Measurements from ENCODE around the gene DNMT1. TPM values are rescaled to one million over a fixed set of nuclear protein-coding genes. Genes with fewer than 3 reads are reported as not detected.

DNMT1 gene
- total RNA-seq, 1 donor: 53.0 TPM

DNA sequence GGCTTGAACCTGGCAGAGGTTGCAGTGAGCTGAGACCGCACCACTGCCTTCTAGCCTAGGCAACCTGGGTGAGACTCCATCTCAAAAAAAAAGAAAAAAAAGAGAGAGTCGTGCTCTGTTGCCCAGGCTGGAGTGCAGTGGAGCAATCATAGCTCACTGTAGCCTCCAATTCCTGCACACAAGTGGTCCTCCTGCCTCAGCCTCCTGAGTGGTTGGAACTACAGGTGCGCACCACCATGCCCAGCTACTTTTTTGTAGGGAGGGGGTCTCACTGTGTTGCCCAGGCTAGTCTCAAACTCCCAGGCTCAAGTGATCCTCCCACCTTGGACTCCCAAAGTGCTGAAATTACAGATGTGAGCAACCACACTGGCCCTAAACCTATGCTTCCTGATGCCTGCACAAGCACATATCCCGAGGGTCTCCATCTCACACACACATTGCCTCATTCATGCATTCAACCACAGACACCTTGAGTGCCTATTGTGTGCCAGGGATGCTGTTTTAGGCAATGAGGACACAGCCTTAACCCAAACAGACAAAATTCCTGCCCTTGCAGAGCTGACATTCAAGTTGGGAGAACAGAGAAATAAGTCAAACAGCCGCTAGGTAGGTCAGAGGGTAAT, 94.5 kb downstream of the DNMT1 start:
- Histone ChIP-seq H3K4me3 (ENCODE audit: low read length) (no peak overlapping the region), H3K27me3 (ENCODE audit: insufficient read depth, low read length) (no peaks in the 10 kb centered on the region), H3K4me1 (ENCODE audit: insufficient read depth, low read length) (peaks cover 77% of the 10 kb centered on the region), H3K9me3 (ENCODE audit: low read depth, low read length) (no peaks in the 10 kb centered on the region)

DNA sequence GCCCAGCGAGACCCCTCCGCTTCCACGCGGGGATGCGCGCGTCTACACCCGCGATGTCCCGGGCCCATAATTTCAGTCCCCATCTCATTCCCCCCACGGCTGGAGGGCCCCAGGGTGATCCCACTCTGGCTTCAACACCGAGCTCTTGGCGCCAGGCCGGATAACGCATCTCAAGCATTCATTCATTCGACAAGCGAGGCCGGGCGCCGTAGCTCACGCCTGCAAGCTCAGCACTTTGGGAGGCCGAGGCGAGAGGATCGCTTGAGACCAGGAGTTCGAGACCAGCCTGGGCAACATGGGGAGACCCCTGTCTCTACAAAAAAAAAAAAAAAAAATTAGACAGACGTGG, 98.2 kb downstream of the DNMT1 start:
- Histone ChIP-seq H3K4me1 (ENCODE audit: insufficient read depth, low read length) (peaks cover 44% of the 10 kb centered on the region), H3K9me3 (ENCODE audit: low read depth, low read length) (no peaks in the 10 kb centered on the region), H3K4me3 (ENCODE audit: low read length) (peak overlapping the region; percentile 33), H3K27me3 (ENCODE audit: insufficient read depth, low read length) (no peaks in the 10 kb centered on the region)

DNA sequence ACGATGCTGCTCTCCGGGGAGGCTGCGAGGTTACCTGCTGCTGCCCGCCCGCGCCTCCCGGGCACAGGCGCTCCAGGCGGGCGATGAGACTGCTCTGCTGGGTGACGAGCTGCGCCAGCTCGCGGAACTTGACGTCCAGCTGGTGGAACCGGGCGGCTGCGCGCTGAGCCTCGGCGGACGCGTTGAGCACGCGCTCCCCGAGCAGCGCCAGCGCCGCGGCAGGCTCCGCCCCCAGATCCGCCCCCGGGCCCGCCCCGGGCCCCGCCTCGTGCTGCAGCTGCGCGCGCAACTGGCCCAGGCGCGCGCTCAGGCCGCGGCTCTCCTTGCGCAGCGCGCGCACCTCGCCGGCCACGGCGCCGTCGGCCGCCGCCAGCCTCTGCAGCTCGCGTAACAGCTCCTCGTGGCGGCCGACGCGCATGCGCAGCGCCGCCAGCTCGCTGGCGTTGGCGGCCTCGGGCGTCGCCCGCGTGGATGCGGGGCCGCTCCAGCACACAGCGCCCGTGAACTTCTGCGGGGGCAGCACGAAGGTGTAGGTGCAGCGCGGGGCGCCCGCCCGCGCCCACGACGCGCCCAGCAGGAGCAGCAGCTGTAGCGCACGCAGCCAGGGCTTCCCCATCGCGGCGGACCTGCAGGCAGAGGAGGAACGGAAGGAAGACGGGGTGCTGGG, 98.7 kb downstream of the DNMT1 start:
- Histone ChIP-seq H3K4me1 (ENCODE audit: insufficient read depth, low read length) (peaks cover 38% of the 10 kb centered on the region), H3K4me3 (ENCODE audit: low read length) (peak overlapping the region; percentile 33), H3K27me3 (ENCODE audit: insufficient read depth, low read length) (no peaks in the 10 kb centered on the region), H3K9me3 (ENCODE audit: low read depth, low read length) (no peaks in the 10 kb centered on the region)

DNA sequence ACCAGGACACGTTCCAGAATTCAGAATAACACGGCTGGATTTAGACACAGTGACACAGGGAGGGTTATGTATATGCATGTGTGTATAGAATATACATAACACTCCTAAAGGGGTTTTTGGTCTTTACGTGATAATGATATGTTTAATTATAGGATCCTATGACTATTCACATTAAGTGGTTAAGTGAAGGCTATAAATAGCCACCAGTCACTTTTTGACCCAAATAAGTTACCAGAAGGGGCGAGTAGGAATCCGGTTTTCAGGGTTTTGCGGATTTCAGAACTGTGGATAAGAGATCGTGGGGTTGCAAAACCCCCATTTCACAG, 99.2 kb downstream of the DNMT1 start:
- H3K4me1 ChIP-seq (ENCODE audit: insufficient read depth, low read length): peaks cover 33% of the 10 kb centered on the region
- H3K4me3 ChIP-seq (ENCODE audit: low read length): no peak overlapping the region
- no peaks in the 10 kb centered on the region for H3K9me3 ChIP-seq (ENCODE audit: low read depth, low read length)
- no peaks in the 10 kb centered on the region for H3K27me3 ChIP-seq (ENCODE audit: insufficient read depth, low read length)

DNA sequence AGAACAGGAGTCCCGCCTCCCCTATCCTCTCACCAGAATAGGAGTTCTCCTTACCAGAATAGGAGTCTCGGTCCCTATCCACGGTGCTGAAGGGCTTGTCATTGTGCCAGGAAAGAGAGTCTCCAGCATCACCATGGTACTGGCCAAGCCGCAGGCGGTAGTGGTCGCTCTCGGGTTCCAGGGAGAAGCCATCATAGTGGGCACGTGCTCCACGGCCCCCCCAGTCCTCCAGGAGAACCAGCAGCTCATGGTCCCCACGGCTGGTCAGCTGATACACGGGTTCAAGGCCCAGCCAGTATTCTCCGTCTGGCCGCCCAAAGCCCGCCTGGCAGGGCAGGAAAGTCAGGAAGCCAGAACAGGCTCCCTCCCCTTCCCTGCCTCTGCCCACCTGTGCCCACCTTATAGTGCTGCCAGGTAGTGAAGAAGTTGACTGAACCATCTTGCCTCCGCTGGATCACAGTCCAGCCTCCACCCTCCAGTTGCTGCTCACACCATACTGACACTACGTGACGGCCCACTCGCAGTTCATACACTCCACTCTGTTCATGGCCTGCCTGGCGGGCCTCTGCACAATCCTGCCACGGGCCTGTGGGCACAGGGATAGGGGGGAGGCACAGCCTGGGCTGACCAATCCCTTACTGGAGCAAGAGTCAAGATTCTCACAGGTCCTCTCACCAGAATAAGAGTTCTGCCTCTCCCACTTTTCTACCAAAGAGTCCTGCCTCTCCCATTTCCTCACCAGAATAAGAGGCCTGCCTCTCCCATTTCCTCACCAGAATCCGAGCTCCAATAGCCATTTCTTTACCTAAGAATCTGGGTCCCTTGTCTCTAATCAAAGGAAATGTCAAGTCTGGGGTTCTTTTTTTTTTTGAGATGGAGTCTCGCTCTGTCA, 101.2 kb downstream of the DNMT1 start:
- Histone ChIP-seq H3K4me3 (ENCODE audit: low read length) (no peak overlapping the region), H3K4me1 (ENCODE audit: insufficient read depth, low read length) (peaks cover 14% of the 10 kb centered on the region), H3K9me3 (ENCODE audit: low read depth, low read length) (no peaks in the 10 kb centered on the region), H3K27me3 (ENCODE audit: insufficient read depth, low read length) (no peaks in the 10 kb centered on the region)

DNA sequence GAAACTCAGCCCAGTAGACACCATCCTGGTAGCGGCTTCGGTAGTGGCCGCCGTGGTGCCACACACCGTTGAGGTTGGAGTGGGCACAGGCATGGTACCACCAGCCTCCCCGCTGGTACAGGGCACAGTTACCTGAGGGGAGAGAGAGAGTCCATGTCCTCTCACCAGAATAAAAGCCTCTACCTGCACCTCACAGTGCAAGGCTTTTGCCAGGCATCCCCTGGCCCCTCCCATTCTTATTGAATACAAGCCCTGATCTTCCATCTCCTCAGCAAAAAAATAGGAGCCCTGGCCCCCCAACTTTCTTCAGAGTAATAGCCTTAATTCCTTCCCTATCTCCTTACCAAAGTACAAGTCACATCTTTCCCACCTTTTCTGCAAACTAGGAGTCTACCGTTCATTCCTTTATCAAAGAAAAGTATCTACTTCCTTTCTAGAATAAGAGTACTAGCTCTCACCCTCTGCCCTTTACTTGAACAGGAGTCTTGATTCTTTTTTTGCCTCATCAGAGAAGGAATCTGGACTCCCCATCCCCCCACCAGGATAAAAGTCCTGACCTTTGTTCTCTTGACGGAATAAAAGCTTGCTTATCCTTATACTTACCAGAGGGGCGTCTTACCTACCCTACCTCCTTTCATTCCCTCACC, 102.0 kb downstream of the DNMT1 start:
- Histone ChIP-seq H3K4me1 (ENCODE audit: insufficient read depth, low read length) (peaks cover 14% of the 10 kb centered on the region), H3K27me3 (ENCODE audit: insufficient read depth, low read length) (no peaks in the 10 kb centered on the region), H3K9me3 (ENCODE audit: low read depth, low read length) (no peaks in the 10 kb centered on the region), H3K4me3 (ENCODE audit: low read length) (no peak overlapping the region)

DNA sequence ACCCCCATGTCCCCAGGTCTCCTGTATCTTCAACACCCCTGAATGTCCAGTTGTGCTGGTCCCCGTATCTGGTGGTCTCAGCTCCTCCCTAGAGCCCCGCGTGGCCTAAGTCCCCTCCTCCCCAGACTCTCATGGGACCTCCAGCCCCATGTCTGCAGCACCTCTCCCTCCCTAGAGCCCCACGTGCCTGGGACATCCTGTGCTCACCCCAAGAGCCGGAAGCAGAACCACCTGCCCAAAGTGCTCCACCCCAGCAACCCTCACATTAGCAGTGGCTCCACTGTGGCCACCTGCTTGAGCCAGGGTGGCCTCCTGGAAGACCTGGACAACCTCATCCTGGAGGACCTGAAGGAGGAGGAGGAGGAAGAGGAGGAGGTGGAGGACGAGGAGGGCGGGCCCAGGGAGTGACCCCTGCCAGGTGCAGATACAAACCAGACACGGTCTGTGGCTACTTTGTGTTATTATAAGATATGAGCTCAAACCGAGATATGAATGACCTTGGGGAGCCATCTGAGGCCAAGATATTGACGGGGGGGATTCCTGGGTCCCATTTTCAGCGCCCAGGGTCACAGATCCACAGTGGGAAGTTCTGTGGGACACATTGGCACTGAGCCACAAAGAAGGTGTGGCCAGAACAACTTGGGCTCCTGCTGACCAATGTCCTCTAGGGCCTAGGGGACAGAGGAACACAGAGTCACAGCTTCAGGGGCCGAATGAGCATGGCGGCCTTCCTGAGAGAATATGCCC, 102.7 kb downstream of the DNMT1 start:
- Histone ChIP-seq H3K4me3 (ENCODE audit: low read length) (no peak overlapping the region), H3K9me3 (ENCODE audit: low read depth, low read length) (no peaks in the 10 kb centered on the region), H3K27me3 (ENCODE audit: insufficient read depth, low read length) (no peaks in the 10 kb centered on the region), H3K4me1 (ENCODE audit: insufficient read depth, low read length) (peaks cover 16% of the 10 kb centered on the region)

DNA sequence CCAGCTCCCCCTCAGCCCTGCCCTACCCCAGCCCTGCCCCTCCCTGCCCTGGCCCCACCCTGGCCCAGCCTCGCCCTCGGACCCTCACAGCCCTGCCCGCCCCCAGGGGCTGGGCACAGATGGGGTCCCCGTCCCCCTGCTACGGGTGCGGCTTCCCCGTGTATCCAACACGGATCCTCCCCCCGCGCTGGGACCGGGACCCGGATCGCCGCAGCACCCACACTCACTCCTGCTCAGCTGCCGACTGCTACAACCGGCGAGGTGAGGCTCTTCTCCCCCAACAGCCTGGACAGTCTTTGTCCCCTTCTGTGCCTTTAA, 103.4 kb downstream of the DNMT1 start:
- no peaks in the 10 kb centered on the region for H3K27me3 ChIP-seq (ENCODE audit: insufficient read depth, low read length)
- H3K9me3 ChIP-seq (ENCODE audit: low read depth, low read length): no peaks in the 10 kb centered on the region

DNA sequence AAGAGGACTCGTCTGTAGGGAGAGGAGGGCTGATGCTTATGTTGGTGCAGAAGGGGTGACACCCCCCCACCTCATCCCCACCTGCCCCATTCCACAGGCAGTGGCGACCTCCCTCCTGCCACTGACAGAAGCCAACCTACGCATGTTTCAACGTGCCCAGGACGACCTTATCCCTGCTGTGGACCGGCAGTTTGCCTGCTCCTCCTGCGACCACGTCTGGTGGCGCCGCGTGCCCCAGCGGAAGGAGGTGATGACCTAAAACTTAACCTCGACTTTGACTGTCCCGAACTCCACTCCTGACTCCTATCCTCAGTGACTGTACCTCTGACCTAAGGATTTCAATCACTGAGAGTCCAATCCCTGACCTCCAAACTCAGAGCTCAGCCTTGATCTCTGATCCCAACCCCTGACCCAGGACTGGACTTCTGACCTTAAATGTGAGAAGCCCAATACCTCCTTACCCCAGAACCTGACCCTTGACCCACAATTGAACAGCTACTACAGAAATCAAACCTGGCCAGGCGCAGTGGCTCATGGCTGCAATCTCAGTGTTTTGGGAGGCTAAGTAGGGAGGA, 104.9 kb downstream of the DNMT1 start:
- peaks cover 13% of the 10 kb centered on the region for H3K4me1 ChIP-seq (ENCODE audit: insufficient read depth, low read length)
- no peaks in the 10 kb centered on the region for H3K9me3 ChIP-seq (ENCODE audit: low read depth, low read length)
- H3K4me3 ChIP-seq (ENCODE audit: low read length): no peak overlapping the region
- no peaks in the 10 kb centered on the region for H3K27me3 ChIP-seq (ENCODE audit: insufficient read depth, low read length)

More for the DNA sequence above, 103.4 kb downstream of the DNMT1 start:
- H3K4me3 ChIP-seq (ENCODE audit: low read length): no peak overlapping the region
- peaks cover 14% of the 10 kb centered on the region for H3K4me1 ChIP-seq (ENCODE audit: insufficient read depth, low read length)

DNA sequence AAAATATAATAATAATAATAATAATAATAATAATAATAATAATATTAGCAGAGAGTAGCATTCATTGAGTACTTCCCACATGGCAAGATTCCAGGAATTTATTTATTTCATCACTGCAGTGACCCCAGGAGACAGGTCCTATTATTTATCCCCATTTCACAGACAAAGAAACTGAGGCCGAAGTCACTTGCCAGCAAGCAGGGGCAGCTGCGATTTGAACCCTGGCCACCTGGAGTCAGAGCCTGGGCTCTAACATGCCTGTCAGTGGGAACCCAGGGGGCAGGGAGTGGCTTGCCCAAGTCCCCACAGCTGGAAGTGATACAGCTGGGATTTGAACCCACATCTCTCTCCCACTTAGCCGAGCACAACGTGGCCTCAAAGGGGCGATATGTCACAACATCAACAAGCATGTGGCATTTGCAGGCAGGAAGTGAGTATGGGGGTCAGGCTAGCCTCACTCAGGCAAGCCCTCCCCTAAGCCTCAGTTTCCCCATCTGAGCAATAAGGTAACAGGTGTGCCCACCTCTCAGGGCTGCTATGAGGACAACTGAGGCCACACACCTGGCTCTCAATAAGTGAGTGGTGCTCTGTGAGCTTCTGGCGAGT, 105.7 kb downstream of the DNMT1 start:
- Histone ChIP-seq H3K9me3 (ENCODE audit: low read depth, low read length) (no peaks in the 10 kb centered on the region), H3K4me1 (ENCODE audit: insufficient read depth, low read length) (peaks cover 13% of the 10 kb centered on the region), H3K27me3 (ENCODE audit: insufficient read depth, low read length) (no peaks in the 10 kb centered on the region), H3K4me3 (ENCODE audit: low read length) (no peak overlapping the region)

DNA sequence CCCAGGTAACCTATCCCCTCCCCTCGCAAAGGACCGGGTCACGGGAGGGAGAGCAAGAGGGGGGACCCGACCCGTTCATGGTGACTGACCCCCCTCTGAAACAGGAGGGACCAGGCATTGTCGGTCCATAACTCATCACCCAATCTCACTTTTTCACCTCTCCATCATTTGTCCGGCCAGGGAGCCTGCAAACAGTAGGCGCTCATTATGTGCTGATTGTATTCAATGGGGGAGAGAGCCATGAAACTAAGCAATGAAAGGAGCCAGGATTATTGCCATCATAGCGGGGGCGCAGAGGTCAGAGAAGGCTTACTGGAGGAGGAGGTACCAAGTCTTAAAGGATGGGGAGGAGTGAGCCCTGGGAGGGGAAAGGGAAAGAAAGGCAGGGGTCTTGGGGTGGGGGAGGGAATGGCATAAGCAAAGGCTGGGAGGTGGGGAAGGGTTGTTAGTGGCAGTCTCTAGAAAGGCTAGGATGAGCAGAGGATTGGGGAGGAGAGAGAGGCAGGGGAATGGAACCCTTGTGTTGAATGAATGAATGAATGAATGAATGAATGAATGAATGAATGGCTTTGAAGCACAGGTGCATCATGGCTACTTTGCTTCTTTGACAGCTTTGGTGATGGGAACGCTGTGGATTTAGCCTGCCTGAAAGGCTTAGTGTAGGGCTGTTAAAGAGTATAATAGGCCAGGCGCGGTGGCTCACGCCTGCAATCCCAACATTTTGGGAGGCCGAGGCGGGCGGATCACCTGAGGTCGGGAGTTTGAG, 107.3 kb downstream of the DNMT1 start:
- Histone ChIP-seq H3K4me3 (ENCODE audit: low read length) (peak overlapping the region; percentile 95), H3K9me3 (ENCODE audit: low read depth, low read length) (no peaks in the 10 kb centered on the region), H3K4me1 (ENCODE audit: insufficient read depth, low read length) (peaks cover 13% of the 10 kb centered on the region), H3K27me3 (ENCODE audit: insufficient read depth, low read length) (no peaks in the 10 kb centered on the region)

DNA sequence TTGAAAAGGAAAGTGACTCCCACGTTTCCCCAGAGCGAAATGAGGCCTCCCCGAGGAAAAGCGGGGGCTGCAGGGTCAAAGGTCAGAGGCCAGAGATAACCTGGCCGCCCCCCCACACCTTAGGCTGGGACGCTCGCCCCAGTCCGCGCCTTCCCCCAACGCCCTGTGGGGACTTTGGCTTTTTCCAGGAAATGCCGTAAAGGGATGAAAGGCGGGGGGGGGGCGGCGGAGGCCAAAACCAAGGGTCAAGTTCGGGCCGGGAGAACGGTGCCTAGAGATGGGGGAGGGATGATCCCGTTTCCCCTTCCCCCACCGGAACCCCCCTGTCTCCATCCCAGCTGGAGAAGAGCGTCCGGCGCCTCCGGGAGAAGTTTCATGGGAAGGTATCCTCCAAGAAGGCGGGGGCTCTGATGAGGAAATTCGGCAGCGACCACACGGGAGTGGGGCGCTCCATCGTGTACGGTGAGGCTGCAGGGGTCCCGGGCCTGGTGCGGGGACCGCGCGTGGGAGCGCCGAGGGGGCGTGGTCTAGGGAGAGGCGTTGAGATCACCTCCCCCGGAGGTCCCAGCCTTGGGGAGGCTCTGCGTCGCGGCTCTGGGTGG, 108.1 kb downstream of the DNMT1 start:
- Histone ChIP-seq H3K4me3 (ENCODE audit: low read length) (peak overlapping the region; percentile 95), H3K4me1 (ENCODE audit: insufficient read depth, low read length) (peaks cover 13% of the 10 kb centered on the region), H3K9me3 (ENCODE audit: low read depth, low read length) (no peaks in the 10 kb centered on the region), H3K27me3 (ENCODE audit: insufficient read depth, low read length) (no peaks in the 10 kb centered on the region)

Measured in mononuclear cell (primary cell).